HG02759 (cell line): Measurements from ENCODE around the gene FOXRED2.
"Not testable (repeated sequence)": the region's sequence is repeated elsewhere in the genome, so short reads cannot be mapped to it uniquely, and the experiment has no call there.

Experiments used
- ATAC-seq: cut with Tn5 transposase; IDR thresholded peaks from one replicate; pipeline ENCODE4 v1.9.1; 2021; ENCODE audit warnings: mild to moderate bottlenecking, moderate library complexity; ENCODE audit not compliant: unreplicated experiment

Gene FOXRED2

GRCh38 chr22:36506637-36507517, at the start of gene FOXRED2:
FOXRED2 (minus strand) TSS chr22:36507040; CDS start chr22:36506422, 618 bp downstream.
- ATAC-seq = peak; percentile 91

- no peak for ATAC-seq
Observed at GRCh38 chr22:36554098-36554497, 47.3 kb upstream of the FOXRED2 start.

GRCh38 chr22:36552289-36552688, 45.4 kb upstream of the FOXRED2 start:
- no peak for ATAC-seq

- no peak for ATAC-seq
Observed at GRCh38 chr22:36550701-36551495, 44.1 kb upstream of the FOXRED2 start.

GRCh38 chr22:36549033-36549432, 42.2 kb upstream of the FOXRED2 start:
- ATAC-seq = no peak

- no peak for ATAC-seq
Observed at GRCh38 chr22:36548606-36549005, 41.8 kb upstream of the FOXRED2 start.

GRCh38 chr22:36546932-36547331, 40.1 kb upstream of the FOXRED2 start:
- no peak for ATAC-seq

- no peak for ATAC-seq
Observed at GRCh38 chr22:36546092-36546804, 39.4 kb upstream of the FOXRED2 start.

GRCh38 chr22:36544107-36544620, 37.3 kb upstream of the FOXRED2 start:
- ATAC-seq = no peak

GRCh38 chr22:36541831-36542411, 35.1 kb upstream of the FOXRED2 start:
- ATAC-seq = no peak

GRCh38 chr22:36540867-36541642, 34.2 kb upstream of the FOXRED2 start:
- ATAC-seq = no peak

GRCh38 chr22:36538529-36538928, 31.7 kb upstream of the FOXRED2 start:
- ATAC-seq = no peak

- no peak for ATAC-seq
Observed at GRCh38 chr22:36536717-36537116, 29.9 kb upstream of the FOXRED2 start.

GRCh38 chr22:36533320-36533719, 26.5 kb upstream of the FOXRED2 start:
- ATAC-seq = not testable (repeated sequence)

GRCh38 chr22:36532466-36532865, 25.6 kb upstream of the FOXRED2 start:
- no peak for ATAC-seq

GRCh38 chr22:36528795-36529751, 22.2 kb upstream of the FOXRED2 start, which contains the start of gene EIF3D:
EIF3D (minus strand) TSS chr22:36529166; CDS start chr22:36526121, 3,045 bp downstream.
- peak; percentile 94 for ATAC-seq

- ATAC-seq = no peak
Observed at GRCh38 chr22:36528341-36528740, 21.5 kb upstream of the FOXRED2 start.

- ATAC-seq = no peak
Observed at GRCh38 chr22:36522662-36523061, 15.8 kb upstream of the FOXRED2 start.

- no peak for ATAC-seq
Observed at GRCh38 chr22:36520423-36520822, 13.6 kb upstream of the FOXRED2 start.
